Fibroblast of pulmonary artery (primary cell): ENCODE data around the gene HPCAL4.
A peak's percentile ranks its signal among the peaks of the same experiment; 100 is the strongest.

Experiments used
- DNase-seq: peaks from one replicate; pipeline ENCODE4 v3.0.0-alpha.2; 2010; ENCODE audit warnings: low read depth
- H3K4me3 ChIP-seq: replicated peaks from 2 replicates; pipeline ENCODE4 v1.5.1; 2011; ENCODE audit warnings: low read depth, mild to moderate bottlenecking, control low read depth, low read length, moderate library complexity
- CTCF ChIP-seq: IDR thresholded peaks from 2 replicates; pipeline ENCODE4 v1.5.1; 2011; ENCODE audit warnings: mild to moderate bottlenecking, control low read depth, low read length, inconsistent platforms; ENCODE audit errors: missing control alignments

The HPCAL4 gene

GRCh38 chr1:39648496-39648895, 42.7 kb downstream of the HPCAL4 start:
- TF ChIP-seq CTCF: no peak
- no peak overlapping the region for H3K4me3 ChIP-seq
- no peak for DNase-seq

GRCh38 chr1:39647247-39647646, 44.0 kb downstream of the HPCAL4 start:
- DNase-seq: no peak
- H3K4me3 ChIP-seq: no peak overlapping the region
- no peak for TF ChIP-seq CTCF

GRCh38 chr1:39646232-39647081, 44.8 kb downstream of the HPCAL4 start:
- TF ChIP-seq CTCF: no peak
- peak; percentile 73 for DNase-seq
- H3K4me3 ChIP-seq: no peak overlapping the region

- DNase-seq: no peak
- no peak for TF ChIP-seq CTCF
- no peak overlapping the region for H3K4me3 ChIP-seq
Measured at GRCh38 chr1:39645411-39646043, 45.7 kb downstream of the HPCAL4 start.

GRCh38 chr1:39643705-39644104, 47.5 kb downstream of the HPCAL4 start:
- DNase-seq: no peak
- TF ChIP-seq CTCF: no peak
- H3K4me3 ChIP-seq: no peak overlapping the region

- TF ChIP-seq CTCF: no peak
- H3K4me3 ChIP-seq: no peak overlapping the region
- DNase-seq: peak; percentile 33
Measured at GRCh38 chr1:39642796-39643195, 48.4 kb downstream of the HPCAL4 start.
